Measurements from ENCODE around the gene GEMIN5.
A peak's percentile ranks its signal among the peaks of the same experiment; 100 is the strongest.

The GEMIN5 gene

DNA sequence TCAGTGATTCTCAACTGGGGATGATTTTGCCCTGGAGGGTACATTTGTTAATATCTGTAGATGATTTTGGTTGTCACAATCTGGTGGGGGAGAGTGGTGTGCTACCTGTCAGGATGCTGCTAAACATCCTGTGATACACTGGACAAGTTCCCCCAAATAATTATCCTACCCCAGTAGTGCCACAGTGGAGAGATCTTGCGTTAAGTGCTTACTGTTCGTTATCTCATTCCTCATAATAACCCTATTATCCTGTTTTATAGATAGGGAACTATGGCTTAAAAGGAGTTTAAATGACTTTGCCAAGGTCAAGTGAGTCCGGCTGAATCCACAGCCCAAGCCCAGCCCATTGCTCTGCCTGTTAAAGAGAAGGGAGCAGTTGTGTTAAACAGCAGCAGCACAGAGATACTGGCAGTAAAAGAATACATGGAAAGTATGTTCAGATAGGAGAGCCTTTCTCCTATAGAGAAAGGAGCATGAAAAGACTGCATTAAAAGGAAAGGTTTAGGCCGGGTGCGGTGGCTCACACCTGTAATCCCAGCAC is 64.2 kb downstream of the GEMIN5 start:
- DNase-seq, result no peak

DNA sequence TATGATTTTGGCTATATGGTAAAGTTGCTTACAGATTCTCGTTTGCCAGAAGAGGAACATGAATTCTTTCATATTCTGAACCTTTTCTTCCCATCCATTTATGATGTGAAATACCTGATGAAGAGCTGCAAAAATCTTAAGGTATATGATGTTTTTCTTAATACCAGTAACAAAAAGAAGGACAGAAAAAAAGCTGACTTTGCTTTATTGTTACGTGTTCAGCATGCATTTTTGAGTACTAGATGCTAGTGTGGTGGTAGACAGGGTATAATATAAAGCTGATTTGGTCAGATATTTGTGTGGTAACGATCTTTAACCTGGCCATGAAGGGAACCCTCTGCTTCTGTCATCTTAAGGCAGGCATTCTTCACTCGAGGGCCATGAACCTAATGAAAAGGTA is 66.3 kb downstream of the GEMIN5 start:
- no peak for DNase-seq

DNA sequence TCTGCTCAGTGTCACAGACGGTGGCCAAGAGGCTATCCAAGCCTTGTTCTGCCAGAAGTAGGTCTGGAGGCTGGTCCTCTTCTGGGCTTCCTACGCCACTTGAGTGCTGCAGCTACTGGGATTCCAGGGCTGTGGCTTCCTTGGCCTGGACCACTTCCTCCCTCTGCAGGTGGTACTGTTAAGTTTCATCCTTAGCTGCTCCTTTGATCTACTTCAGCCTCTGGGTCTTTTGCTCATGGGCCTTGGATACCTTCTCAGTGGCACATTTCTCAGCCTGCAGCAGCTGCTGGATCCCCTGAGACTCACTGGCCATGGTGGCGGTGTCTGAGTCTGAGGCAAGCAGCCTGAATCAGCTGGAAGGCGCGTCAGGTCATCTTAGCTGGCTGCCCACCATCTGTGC is 69.3 kb downstream of the GEMIN5 start:
- no peak for DNase-seq

DNA sequence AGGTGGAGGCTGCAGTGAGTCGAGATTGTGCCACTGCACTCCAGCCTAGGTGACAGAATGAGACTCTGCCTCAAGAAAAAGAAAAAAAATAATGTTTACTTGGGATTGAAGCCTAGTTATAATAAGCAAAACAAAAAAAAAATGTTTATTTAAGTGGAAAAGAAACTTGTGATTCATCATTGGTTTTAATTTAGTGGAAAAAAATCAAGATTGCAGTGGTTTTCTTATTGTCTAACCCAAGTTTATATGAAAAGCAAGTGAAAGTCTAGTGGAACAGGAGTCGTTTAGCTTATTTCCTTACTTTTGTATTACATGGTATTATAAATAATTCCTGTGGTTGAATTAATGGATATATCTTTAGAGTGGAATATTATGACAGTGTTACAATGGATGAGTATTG is 71.2 kb downstream of the GEMIN5 start:
- DNase-seq, result no peak

DNA sequence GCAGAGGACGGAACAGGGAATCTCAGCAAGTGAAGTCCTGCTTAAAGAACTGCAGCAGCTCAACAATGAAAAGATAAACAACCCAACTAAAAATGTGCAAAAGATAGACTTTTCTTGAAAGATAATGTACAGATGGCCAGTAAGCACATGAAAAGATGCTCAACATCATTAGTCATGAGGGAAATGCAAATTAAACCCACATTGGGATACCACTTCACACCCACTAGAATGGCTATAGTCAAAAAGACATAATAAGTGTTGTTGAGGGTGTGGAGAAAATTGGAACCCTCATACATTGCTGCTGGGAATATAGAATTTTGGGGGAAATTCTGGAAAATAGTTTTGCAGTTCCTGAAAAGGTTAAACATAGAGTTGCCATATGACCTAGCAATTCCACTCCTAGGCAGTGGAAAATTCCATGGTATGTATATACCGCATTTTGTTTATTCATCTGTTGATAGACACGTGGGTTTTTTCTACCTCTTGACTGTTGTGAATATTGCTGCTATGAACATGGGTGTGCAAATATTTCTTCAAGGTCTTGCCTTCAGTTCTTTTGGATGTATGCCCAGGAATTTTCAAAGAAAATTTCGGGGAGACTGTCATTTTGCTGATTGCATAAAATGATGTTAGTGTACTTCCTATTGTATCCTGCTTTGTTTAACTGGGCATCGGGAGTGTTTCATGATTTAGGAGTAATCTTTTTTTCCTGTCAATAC is 72.4 kb downstream of the GEMIN5 start:
- DNase-seq, result no peak

DNA sequence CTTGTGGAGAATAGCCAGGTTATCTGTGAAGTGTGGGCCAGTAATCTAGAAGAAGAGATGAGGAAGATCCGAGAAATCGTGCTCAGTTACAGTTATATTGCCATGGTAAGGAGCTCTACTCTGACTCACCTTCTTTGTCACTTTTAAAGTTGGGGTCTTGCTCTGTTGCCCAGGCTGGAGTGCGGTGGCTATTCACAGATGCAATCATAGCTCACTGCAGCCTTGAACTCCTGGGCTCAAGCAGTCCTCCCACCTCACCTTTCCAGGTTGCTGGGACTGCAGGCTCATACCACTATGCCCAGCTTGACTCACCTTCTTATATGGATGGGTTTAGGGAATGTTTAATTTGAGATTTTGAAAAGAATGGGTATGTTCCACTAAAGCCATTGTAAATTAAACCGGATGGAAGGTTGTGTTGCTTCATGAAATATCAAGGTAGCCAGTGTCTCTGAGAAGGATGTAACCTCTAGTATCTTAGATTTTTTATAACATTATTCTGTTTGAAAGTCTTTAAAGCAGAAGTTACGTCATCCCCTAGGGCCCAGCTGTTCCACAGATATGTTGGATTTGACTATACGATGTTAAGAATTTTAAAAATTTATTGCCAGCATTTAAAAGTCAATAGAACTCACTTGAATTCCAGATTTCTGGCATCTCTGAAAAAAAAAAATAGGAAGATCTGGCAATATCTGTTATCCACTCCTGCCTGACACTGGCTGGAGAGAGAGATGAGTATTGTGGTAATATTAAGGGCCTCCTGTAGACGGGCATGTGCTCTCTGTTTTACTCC is 74.5 kb downstream of the GEMIN5 start:
- no peak for DNase-seq

DNA sequence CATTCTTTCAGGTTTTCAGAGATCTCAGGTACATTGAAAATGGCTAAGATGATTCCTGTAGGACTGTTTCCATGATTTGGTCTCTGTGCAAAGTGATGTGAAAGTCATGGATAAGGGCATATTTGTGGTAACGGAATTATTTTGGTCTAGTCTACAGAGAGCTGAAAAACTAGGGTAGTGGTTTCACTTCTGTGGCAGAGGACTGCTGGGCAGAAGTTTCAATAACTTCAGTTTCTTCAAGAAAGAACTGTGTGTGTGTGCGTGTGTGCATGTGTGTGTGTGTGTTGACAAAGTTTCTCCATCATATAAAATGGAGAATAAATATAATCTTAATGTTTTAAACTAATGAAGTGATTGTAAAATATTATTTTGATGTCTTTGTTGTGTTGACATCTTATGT is 75.2 kb downstream of the GEMIN5 start:
- no peak for DNase-seq

DNA sequence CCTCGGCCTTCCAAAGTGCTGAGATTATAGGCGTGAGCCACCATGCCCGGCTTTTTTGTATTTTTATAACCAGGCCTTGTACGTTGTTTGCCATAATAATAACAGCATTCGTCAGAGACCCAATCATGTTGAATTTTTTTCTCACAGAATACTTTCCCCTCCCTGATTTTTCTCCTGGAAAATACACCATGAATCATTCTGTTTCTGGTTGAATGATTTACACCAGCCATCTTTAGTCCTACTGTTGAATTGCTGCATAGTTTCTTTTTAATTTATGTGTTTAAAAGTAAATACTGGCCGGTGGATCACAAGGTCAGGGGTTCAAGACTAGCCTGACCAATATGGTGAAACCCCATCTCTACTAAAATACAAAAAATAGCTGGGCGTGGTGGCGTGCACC is 76.1 kb downstream of the GEMIN5 start:
- no peak for DNase-seq

DNA sequence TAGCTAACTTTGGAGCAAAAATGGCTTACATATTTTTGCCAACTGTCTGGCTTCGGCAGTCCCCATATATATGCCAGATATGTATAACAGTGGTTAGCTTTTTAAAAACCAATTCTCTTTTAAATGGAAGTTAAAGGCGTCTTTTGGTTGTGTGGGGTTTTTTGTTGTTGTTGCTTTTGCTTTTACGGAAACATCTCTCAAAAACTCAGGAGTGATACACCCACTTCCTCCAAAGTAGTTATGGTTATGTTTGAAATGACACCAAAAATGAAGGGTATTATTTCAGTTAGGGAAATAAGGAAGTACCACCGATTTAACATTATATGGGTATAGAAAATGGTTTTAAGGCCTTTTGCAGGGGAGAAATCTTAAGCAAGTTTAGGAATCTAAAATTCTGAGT is 77.2 kb downstream of the GEMIN5 start:
- no peak for DNase-seq

DNA sequence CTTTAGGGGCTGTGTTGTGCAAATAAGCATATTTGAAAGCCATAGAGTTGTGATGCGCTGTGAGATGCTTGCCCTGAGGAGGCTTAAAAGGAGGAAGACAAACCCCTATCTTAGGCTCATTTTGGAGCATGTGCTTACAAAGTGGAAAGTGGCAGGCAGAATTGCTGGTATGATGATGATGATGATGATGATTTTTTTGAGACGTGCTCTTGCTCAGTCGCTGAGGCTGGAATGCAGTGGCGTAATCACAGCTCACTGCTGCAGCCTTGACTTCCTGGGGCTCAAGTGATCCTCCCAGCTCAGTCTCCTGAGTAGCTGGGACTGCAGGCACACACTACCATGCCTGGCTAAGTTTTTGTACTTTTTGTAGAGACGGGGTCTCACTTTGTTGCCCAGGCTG is 77.9 kb downstream of the GEMIN5 start:
- no peak for DNase-seq

DNA sequence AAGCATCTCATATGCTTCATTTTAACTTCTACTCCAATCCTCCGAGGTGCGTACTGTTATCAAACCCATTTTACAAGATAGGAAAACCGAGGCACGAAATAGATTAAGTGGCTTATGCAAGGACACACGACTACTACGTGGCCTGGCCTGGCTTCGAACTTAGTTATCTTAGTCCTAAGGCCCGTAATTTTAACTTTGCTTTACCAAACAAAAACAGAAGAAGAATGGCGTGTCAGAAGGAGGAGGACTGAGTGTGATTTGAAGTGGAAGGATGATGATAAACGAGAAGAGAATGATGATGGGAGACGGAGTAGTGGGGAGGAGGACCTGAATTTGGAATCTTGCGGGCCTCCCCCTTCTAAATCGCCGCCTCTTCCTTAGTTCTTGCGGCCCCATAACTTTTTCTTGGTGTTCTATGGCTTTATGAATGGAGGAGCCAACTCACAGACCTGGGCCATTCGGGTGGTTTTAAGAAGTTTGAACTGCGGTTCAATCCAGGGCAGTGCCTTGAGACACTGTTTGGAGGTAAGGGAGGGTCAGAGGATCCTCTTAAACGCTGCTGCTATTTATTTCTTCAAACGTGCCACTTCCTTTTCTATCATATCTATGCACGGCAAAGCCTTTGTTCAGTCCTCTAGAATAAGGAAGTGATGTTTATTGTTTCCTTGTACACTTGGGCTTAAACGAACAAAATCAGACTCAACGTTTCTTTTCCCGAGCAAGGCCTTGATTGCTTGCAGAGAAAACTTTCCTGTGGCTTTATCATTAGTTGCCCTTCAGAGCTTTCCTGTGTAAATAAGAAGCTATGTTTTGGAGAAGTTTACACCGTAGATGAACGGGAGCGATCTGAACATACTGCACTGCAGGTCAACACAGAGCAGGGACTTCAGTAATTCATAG is 78.8 kb downstream of the GEMIN5 start:
- DNase-seq, result peak; percentile 66

DNA sequence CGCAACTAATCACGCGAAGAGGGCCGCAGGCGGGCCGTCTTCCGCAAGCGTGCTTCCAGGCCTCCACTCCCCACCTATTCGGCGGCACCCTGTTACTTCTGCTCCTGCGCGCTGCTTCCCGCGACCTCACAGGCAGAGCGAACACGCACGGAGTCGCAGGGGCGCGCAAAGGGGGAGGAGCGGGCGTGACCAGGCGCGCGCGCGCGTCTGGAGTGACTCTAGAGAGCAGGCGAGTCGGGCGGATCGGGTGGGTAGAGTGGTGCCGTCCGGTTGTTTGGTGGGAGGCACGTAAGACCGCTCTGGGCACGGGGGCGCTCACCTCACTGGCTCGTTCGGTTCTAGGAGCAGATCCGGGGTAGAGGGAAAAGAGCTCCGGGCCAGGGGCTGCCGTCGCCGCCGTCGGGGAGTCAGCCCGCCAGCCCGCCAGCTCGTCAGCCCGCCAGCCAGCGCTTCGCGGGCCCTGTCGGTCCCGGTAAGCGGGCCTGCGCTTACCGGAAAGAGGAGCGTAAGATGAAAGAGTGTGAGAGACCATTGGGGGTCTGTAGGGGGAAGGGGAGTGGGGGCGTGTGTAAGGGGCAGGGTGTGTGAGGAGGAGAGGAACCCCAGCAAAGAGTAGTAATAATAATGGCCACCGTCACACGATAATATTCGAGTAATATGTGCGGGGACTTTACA is 79.6 kb downstream of the GEMIN5 start, which contains the start of gene CNOT8:
TSS of gene CNOT8 (plus strand) at position 331 of the 675 bp plus-strand sequence. CDS start 4,652 bp downstream, outside the sequence.
- DNase-seq, result peak; percentile 99

DNA sequence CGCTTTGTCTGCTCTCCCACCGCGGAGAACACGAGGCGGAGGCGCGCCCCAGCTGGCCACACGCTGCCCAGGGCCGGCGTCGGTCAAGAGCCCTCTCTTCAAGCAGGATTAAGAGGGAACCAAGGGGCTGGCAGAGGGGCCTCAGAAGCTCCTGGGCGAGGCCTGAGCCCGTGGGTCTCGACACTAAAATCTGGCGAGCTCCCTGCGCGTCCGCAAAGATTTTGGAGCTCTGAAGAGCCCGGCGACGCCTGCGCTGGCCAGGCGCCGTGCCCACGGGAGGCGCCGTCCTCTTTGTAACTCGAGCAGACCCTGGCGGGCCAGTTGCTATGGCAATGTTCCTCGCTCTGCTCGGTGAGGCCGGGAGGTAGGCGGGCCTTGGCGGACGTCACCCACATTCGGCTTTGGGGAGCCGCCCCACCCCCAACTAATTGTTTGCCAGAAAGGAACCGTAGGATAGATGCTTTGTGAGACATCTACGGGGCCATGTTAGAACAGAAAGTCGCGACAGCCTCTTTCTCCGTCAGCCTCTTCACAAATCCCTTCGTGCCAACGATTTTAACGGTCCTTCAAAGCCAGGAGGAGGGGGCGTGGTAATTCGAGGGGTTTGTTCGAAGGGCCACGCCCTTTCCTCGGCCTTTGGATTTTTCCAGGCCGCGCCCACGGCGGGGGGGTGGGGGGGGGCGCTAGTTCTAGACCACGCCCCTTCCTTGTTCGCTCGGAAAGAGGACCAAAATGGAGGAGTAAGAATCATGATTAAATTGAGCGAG is 80.3 kb downstream of the GEMIN5 start:
- DNase-seq, result peak; percentile 94

DNA sequence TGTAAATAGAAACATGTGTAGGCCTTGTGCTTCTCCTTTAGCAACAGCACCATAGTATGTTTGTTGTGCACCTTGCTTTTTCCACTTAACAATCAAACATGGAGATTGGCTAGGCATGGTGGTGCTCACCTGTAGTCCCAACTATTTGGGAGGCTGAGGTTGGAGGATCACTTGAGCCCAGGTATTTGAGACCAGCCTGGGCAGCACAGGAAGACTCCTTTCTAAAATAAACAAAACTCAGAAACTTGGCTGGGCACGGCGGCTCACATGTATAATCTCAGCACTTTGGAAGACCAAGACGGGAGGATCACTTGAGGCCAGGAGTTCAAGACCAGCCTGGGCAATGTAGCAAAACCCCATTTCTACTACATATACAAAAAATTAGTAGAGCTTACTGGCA is 86.7 kb downstream of the GEMIN5 start:
- DNase-seq, result peak; percentile 33

DNA sequence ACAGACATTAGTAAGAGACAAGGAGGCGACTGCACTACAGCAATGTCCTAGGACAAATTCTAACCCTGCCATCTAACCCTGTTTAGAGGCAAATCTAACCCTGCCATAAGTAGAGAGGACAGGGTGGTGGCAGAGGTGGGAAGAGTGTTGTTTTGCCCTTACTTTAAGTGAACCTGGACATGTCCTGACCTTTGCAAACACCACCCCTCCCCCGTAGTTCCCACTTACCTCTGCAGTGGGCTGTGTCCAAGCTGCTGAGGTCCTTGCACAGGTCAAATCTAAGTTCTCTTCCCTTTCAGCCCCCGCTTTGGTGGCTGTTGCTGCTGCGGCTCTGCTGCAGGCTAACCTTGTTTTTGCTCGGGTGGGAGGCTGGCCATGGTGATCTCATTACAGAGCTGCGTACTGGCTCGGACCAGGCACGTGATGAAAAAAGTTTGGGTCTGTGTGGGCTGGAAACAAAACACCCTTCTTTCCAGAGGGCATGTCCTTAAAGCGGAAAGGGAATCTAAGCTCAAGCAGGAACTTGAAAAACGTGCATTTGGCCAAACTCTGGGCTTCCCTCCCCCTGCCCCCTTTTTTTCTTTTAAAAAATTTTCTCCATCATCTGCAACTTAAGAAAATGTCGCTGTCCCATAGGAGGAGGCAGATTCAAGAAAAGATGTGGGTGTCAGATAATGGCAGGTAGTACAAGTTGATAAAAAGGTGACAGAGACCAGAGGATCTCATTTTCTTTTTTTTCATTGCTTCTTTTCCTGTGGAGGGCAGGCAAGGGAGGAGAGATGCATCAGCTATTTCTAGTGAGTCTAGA is 87.6 kb downstream of the GEMIN5 start, which contains the start of gene FAXDC2:
TSS of gene FAXDC2 (minus strand) at position 349 of the 808 bp plus-strand sequence. CDS start 12,425 bp downstream, outside the sequence.
- DNase-seq, result peak; percentile 25

DNA sequence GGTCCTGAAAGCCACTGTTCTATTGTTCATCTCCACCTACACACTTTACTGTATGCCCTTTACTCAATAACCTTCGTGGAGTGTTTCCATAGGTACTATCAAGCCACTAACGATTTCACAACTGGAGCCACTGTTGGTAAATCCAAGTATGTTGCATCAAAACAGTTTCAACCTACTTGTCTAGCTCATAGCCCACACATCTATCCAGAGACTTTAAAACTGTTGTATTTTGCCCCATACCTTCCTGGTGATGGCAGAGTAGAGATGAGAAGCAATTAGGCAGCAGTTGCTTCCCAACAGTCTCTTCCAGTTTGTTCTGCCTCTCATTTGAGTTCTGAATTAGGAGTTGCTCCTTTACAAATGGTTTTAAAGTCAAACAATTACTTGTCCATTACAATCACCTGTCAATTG is 88.2 kb downstream of the GEMIN5 start:
- DNase-seq, result no peak

DNA sequence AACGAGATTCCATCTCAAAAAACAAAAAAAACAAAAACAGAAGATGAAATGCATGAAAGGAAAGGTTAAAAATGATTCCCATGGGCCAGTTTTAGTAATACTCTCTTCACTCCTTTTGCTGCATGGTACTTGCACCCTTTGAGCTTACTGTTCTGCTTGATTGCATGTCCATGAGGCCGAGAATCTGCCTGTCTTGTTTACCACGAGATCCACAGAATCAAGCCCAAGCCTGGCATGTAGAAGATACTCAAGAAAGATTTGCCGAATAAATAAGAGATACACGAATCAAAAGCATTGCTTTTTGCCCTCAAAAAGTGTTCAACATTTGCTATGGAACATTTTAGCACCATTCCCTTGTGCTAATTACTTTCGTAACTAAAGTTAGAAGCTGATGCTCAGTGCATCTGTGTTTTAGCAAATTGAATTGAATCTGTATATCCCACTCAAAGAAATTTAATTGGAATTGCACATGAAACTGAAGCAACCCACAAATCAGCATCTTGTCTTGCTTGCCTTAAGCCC is 88.7 kb downstream of the GEMIN5 start:
- DNase-seq, result no peak

DNA sequence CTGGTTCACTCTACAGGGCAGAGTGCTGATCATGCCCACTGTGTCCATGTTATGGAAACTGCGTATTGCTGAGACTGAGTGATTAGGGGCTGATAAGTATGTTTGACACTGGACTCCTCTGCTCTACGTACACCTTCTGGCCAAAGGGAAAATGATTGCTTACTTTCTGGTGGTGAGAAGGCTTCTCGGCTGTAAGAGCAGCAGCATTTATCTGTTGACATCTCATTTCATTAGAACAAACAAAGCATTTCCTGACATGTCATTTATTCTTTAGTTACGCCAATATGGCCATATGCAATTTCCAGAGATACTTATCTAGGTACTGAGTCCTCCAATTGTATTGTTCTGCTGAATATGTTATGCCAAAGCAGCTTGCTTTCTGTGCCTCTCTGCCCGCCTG is 93.2 kb downstream of the GEMIN5 start:
- DNase-seq, result no peak

DNA sequence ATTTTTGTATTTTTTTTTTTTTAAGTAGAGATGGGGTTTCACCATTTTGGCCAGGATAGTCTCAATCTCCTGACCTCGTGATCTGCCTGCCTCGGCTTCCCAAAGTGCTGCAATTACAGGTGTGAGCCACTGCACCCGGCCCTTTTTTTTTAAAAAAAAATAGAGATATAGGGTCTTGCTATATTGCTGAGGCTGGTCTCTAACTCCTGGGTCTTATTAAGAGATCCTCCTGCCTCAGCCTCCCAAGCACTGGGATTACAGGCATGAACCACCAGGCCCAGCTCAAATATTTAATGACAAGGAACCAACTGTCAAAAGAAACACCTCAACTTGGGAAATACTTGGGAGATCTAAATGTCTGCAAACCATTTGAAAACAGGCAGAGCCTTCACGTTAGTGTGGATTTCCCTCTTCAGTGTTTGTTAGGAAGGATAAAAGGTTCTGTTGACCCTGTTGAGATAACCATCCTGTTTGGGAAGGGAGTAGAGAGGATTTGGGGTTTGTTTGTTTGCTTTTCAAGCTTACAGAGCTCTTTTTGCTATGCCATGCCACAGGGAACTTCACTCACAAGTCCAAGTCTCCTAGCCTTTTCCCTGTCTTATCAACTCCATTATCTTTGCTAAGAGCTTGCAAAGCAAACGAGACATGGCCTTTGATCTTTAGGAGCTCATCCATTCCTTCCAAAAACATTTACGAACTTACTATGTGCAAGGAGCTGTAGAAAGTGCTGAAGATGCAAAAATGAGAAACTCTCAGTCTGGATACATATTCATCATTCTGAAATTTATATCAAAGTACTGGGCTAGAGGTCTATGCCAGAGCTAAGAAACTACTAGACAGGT is 95.1 kb downstream of the GEMIN5 start:
- peak; percentile 5 for DNase-seq

All from activated effector memory CD4-positive, alpha-beta T cell treated with anti-CD3 and anti-CD28 coated beads, Interleukin-2, amount 50 U/mL, for 16 hours (primary cell).